Right lobe of liver (tissue), 6 donors: ENCODE data around the gene CCDC97. TPM values are rescaled to one million over a fixed set of nuclear protein-coding genes. Genes with fewer than 3 reads are reported as not detected.

ENCODE experiments used
- ATAC-seq, 4 donors: fragments of 200-7000 bp; cut with Tn5 transposase; one replicate each; pipeline ENCODE4 v1.9.1; 2020; ENCODE audit warnings: mild to moderate bottlenecking in 4 of 4, moderate library complexity in 4 of 4
- DNase-seq, 3 donors: peaks; one replicate each; pipeline ENCODE4 v3.0.0-alpha.2; 2020
- H3K27ac ChIP-seq, 3 donors: fragments of 200-600 bp; one replicate each; pipeline ENCODE4 v1.8.0; 2022
- H3K27me3 ChIP-seq, 2 donors: fragments of 200-600 bp; one replicate each; pipeline ENCODE4 v1.8.0; 2022
- H3K36me3 ChIP-seq, 4 donors: fragments of 200-600 bp; sonication (generic) in 1 of 4; one replicate each; pipeline versions ENCODE4 v1.5.1 to v1.8.0; 2017 to 2022; ENCODE audit warnings: control low read depth in 1 of 4
- H3K4me1 ChIP-seq, 4 donors: fragments of 200-600 bp; sonication (generic) in 1 of 4; one replicate each; pipeline versions ENCODE4 v1.5.1 to v1.8.0; 2017 to 2022; ENCODE audit warnings: control low read depth in 1 of 4
- H3K4me3 ChIP-seq, 3 donors: fragments of 200-600 bp; one replicate each; pipeline ENCODE4 v1.8.0; 2022
- H3K9me3 ChIP-seq, 4 donors: fragments of 200-600 bp; sonication (generic) in 1 of 4; one replicate each; pipeline versions ENCODE4 v1.5.1 to v1.8.0; 2017 to 2022; ENCODE audit warnings: control low read depth in 1 of 4
- POLR2A ChIP-seq: fragments of 450-650 bp; IDR thresholded peaks from one replicate; pipeline ENCODE4 v1.6.1; 2017; ENCODE audit warnings: antibody characterized with exemption, mild to moderate bottlenecking
- WGBS: methylation state at CpG from one replicate; pipeline ENCODE4 v1.1.6; 2018; ENCODE audit warnings: low coverage, low lambda C conversion rate; ENCODE audit not compliant: insufficient coverage; ENCODE audit errors: missing lambda C conversion rate; 5-methylcytosine and 5-hydroxymethylcytosine counted together
- intact Hi-C, 2 donors: fragments of 100-400 bp; cut with DNase I; formaldehyde crosslinking; loops; one replicate each; pipeline versions ENCODE4 v1.11.2 to v1.14.1; 2022
- total RNA-seq, 6 experiments: library from RNA; depleted of rRNA in 2 of 6; stranded (reverse); fragments of >200 nt in 2 of 6; fragmentation: NEBNext Ultra II Directional in 3 of 6; extraction: Animal tissue kit (Norgen Biotek cat#: 25700) in 3 of 6; gene quantifications; one replicate each; pipeline versions ENCODE4 v1.1.0 to v1.2.4, GENCODE V29; 2016 to 2023
- TF ChIP-seq, protein P1 (sequence below), 4 donors: fragments of 200-600 bp in 3 of 4; fragments of 450-650 bp in 1 of 4; IDR thresholded peaks; one replicate each; pipeline versions ENCODE4 v1.5.1 to v1.8.0; 2016 to 2022; ENCODE audit warnings: antibody characterized with exemption in 4 of 4, mild to moderate bottlenecking in 2 of 4
- donor health status: DM: no; HTN: yes; CAD: no.
- donor health status: DM: no; HTN: no; CAD: no.
- donor health status: DM: no; HTN: no; CAD: no.
- donor health status: DM: no; HTN: yes; CAD: no.
- donor health status: DM: no; HTN: yes; CAD: no.

Gene CCDC97
- total RNA-seq, 6 experiments from 2014 or later: 4.6 to 7.2 (median 6.9) TPM

DNA sequence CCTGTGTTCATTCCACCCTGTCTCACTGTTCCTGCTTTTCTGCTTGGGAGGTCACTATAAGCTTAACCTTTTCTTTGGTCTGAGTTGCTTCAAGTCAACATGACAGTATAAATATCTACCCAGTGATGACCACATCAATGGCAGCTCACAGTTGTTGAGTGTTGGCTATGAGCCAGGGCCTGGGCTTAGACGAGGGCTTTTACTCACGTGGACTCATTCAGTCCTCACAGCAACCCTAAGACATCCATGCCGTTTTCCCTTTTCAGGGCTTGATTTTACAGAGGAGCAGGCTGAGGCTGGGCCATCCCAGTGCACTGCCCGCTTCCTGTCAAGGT is 10.2 kb upstream of the CCDC97 start:
- 70% methylated on average over 2 of the region's 4 CpGs for WGBS
- Histone ChIP-seq H3K4me1 (peaks cover 0 to 3% (median 0%) of the 10 kb centered on the region in 4 donors), H3K27me3 (no peaks in the 10 kb centered on the region), H3K9me3 (no peaks in the 10 kb centered on the region), H3K27ac (peak overlapping the region in 1 of 3 donors; percentile 13), H3K36me3 (peaks cover 7 to 80% (median 34%) of the 10 kb centered on the region in 4 donors), H3K4me3 (no peak overlapping the region)
- TF ChIP-seq, protein P1, sequence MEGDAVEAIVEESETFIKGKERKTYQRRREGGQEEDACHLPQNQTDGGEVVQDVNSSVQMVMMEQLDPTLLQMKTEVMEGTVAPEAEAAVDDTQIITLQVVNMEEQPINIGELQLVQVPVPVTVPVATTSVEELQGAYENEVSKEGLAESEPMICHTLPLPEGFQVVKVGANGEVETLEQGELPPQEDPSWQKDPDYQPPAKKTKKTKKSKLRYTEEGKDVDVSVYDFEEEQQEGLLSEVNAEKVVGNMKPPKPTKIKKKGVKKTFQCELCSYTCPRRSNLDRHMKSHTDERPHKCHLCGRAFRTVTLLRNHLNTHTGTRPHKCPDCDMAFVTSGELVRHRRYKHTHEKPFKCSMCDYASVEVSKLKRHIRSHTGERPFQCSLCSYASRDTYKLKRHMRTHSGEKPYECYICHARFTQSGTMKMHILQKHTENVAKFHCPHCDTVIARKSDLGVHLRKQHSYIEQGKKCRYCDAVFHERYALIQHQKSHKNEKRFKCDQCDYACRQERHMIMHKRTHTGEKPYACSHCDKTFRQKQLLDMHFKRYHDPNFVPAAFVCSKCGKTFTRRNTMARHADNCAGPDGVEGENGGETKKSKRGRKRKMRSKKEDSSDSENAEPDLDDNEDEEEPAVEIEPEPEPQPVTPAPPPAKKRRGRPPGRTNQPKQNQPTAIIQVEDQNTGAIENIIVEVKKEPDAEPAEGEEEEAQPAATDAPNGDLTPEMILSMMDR (IDR thresholded peaks at IDR 0.05): no peak
- no peak for TF ChIP-seq POLR2A
- intact Hi-C loops: no loop called here
- ATAC-seq: no peak
- no peak for DNase-seq

DNA sequence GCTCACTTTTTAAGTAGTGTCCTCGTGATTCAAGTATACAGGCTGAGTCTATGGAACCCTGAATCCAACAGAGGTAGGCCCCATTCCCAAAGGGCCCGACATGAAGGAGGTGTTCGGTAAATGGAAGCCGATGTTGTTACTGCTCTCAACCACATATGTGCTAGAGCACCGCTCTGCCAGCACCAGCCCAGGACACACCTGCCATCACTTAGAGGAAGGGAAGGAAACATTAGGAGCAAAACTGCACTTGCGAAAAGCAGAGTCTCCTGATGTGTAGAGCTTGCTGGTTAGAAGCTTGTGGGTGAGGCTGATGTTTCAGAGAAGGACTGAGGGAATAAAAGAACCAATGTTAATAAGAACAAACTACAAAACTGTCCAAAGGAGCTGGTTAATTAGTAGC is 9.4 kb upstream of the CCDC97 start:
- ATAC-seq (no peak), DNase-seq (no peak)
- H3K4me1 ChIP-seq: peaks cover 0 to 4% (median 0%) of the 10 kb centered on the region in 4 donors
- TF ChIP-seq POLR2A: no peak
- TF ChIP-seq, protein P1 (IDR thresholded peaks at IDR 0.05): no peak
- WGBS: 90% methylated on average over 3 of the region's 6 CpGs
- no peak overlapping the region for H3K4me3 ChIP-seq
- no peaks in the 10 kb centered on the region for H3K9me3 ChIP-seq
- intact Hi-C loops: no loop called here
- H3K36me3 ChIP-seq: peaks cover 7 to 80% (median 33%) of the 10 kb centered on the region in 4 donors
- no peak overlapping the region for H3K27ac ChIP-seq
- H3K27me3 ChIP-seq: no peaks in the 10 kb centered on the region

DNA sequence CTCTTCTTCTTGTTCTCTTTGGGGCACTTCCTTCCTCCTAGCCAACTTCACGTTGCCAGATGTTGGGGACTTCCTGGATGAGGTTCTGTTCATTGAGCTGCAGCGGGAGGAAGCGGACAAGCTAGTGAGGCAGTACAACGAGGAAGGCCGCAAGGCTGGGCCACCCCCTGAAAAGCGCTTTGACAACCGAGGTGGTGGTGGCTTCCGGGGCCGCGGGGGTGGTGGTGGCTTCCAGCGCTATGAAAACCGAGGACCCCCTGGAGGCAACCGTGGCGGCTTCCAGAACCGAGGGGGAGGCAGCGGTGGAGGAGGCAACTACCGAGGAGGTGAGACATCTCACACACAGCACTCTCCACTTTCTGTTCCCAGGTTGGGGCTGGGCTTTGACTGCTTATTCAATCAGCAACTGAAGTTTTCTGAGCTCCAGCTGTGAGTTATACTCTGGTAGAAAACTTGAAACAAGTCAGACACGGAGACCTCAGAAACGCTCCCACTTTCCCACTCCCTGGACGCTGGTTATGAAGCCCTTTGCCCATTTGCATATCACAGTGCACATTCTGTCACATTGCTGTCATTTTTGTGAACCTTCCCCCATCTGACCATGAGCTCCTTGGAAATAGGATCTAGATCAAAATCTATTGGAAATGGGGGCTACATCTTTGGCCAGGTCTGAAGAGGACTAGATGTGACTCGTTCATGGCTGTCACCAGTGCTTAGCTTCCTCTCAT is 7.2 kb upstream of the CCDC97 start:
- Histone ChIP-seq H3K4me1 (peaks cover 0 to 4% (median 0%) of the 10 kb centered on the region in 4 donors), H3K9me3 (no peaks in the 10 kb centered on the region), H3K27me3 (no peaks in the 10 kb centered on the region), H3K36me3 (peaks cover 7 to 74% (median 32%) of the 10 kb centered on the region in 4 donors), H3K27ac (no peak overlapping the region), H3K4me3 (no peak overlapping the region)
- intact Hi-C loops: no loop called here
- TF ChIP-seq POLR2A: no peak
- TF ChIP-seq, protein P1 (IDR thresholded peaks at IDR 0.05): no peak
- DNase-seq (peak in 1 of 3 donors; percentile 29), ATAC-seq (peak in 3 of 4 donors; percentile 5 to 17 (median 9))
- WGBS: 75% methylated on average over 9 of the region's 21 CpGs

DNA sequence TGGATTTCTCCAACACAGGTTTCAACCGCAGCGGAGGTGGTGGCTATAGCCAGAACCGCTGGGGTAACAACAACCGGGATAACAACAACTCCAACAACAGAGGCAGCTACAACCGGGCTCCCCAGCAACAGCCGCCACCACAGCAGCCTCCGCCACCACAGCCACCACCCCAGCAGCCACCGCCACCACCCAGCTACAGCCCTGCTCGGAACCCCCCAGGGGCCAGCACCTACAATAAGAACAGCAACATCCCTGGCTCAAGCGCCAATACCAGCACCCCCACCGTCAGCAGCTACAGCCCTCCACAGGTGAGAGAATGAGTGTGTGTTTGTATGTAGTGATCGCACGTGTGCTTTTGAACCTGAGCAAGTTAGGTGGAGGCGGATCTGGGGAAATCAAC is 6.0 kb upstream of the CCDC97 start:
- peaks cover 0 to 11% (median 7%) of the 10 kb centered on the region in 4 donors for H3K4me1 ChIP-seq
- H3K27ac ChIP-seq: no peak overlapping the region
- intact Hi-C loops: no loop called here
- DNase-seq (no peak), ATAC-seq (no peak)
- no peaks in the 10 kb centered on the region for H3K27me3 ChIP-seq
- 85% methylated on average over 4 of the region's 14 CpGs for WGBS
- H3K4me3 ChIP-seq: no peak overlapping the region
- H3K36me3 ChIP-seq: peaks cover 3 to 72% (median 31%) of the 10 kb centered on the region in 4 donors
- no peaks in the 10 kb centered on the region for H3K9me3 ChIP-seq
- TF ChIP-seq, protein P1 (IDR thresholded peaks at IDR 0.05): no peak
- no peak for TF ChIP-seq POLR2A
